Urinary bladder (tissue), 4 donors: ENCODE measurements around the gene CD300H. TPM values are rescaled to one million over a fixed set of nuclear protein-coding genes. Genes with fewer than 3 reads are reported as not detected.

Experiments used
- DNase-seq: peaks from one replicate; pipeline ENCODE4 v3.0.0-alpha.2; 2015; ENCODE audit errors: extremely low spot score
- H3K27ac ChIP-seq: one replicate; pipeline ENCODE4 v1.5.1; 2013; ENCODE audit warnings: low read depth, mild to moderate bottlenecking, moderate library complexity
- H3K36me3 ChIP-seq: one replicate; pipeline ENCODE4 v1.6.1; 2013; ENCODE audit warnings: mild to moderate bottlenecking, moderate library complexity; ENCODE audit not compliant: insufficient read depth
- H3K4me1 ChIP-seq: one replicate; pipeline ENCODE4 v1.6.1; 2013; ENCODE audit warnings: mild to moderate bottlenecking, moderate library complexity; ENCODE audit not compliant: insufficient read depth
- H3K4me3 ChIP-seq: one replicate; pipeline ENCODE4 v1.5.1; 2013; ENCODE audit warnings: low read depth, low read length
- WGBS: extraction: QIAGEN DNeasy Blood & Tissue Kit; methylation state at CpG from one replicate; pipeline ENCODE4 v1.1.7; 2013; 5-methylcytosine and 5-hydroxymethylcytosine counted together
- polyA plus RNA-seq: library from polyadenylated mRNA; stranded (reverse); fragments of 200-250 nt; gene quantifications from one replicate; pipeline ENCODE4 v1.2.3, GENCODE V29; 2013
- total RNA-seq: library from RNA; depleted of rRNA; stranded (reverse); fragments of >200 nt; gene quantifications from one replicate; pipeline ENCODE4 v1.2.3, GENCODE V29; 2014
- donor health status: healthy with polysubstance abuse.
- donor health status: healthy.

The CD300H gene
- total and polyA plus RNA-seq, 2 donors = 0.18 TPM; not detected in 1

- H3K4me1 ChIP-seq = no peaks in the 10 kb centered on the region
- no peak for DNase-seq
- H3K4me3 ChIP-seq = no peak overlapping the region
- 15% methylated on average over 3 of the region's 3 CpGs for WGBS
- no peaks in the 10 kb centered on the region for H3K36me3 ChIP-seq
- H3K27ac ChIP-seq = no peak overlapping the region
These were observed 31.7 kb upstream of the CD300H start for GRCh38 chr17:74599023-74599399.

GRCh38 chr17:74598346-74599022 is 31.2 kb upstream of the CD300H start:
- DNase-seq = no peak
- Histone ChIP-seq H3K4me1 (no peaks in the 10 kb centered on the region), H3K4me3 (no peak overlapping the region), H3K36me3 (no peaks in the 10 kb centered on the region), H3K27ac (no peak overlapping the region)
- WGBS = 75% methylated on average over 4 of the region's 4 CpGs

DNA sequence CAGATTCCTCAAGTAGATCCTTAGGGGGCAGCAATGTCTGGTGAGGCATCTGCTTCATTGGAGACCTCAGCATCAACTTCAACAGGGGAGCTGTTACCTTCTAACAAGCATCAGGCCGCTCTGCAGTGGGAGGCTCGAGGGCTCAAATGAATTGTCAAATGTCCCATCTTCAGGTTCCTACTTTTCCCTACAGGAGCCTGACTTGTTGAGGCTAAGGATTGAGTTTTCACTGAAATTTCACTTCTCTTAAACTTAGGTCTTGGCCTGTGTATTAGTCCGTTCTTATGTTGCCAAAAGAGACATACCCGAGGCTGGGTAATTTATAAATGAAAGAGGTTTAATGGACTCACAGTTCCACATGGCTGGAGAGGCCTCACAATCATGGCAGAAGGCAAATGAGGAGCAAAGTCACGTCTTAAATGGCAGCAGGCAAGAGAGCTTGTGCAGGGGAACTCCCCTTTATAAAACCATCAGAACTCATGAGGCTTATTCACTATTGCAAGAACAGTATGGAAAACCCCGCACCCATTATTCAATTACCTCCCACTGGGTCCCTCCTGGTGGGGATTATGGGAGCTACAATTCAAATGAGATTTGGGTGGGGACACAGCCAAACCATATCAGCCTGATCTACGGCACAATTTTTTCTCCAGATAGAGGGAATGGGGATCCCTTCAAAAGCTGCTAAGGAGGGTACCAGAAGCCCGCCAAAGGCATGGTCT is 29.9 kb upstream of the CD300H start:
- Histone ChIP-seq H3K27ac (no peak overlapping the region), H3K36me3 (no peaks in the 10 kb centered on the region), H3K4me3 (no peak overlapping the region), H3K4me1 (no peaks in the 10 kb centered on the region)
- no peak for DNase-seq
- WGBS = 66% methylated on average over 8 of the region's 8 CpGs

- Histone ChIP-seq H3K4me1 (no peaks in the 10 kb centered on the region), H3K36me3 (no peaks in the 10 kb centered on the region), H3K4me3 (no peak overlapping the region), H3K27ac (no peak overlapping the region)
- no peak for DNase-seq
- WGBS = 65% methylated on average over 6 of the region's 6 CpGs
These were observed 27.9 kb upstream of the CD300H start for GRCh38 chr17:74595037-74595750.

- Histone ChIP-seq H3K4me3 (no peak within 1 kb of the TSS), H3K4me1 (no peaks in the 10 kb centered on the region), H3K36me3 (no peaks in the 10 kb centered on the region), H3K27ac (no peak within 1 kb of the TSS)
- DNase-seq = no peak
- 76% methylated on average over 14 of the region's 14 CpGs for WGBS
These were observed 25.0 kb upstream of the CD300H start, which contains the start of gene CD300LD for GRCh38 chr17:74592087-74592990. Gene CD300LD (minus strand): TSS chr17:74592283. CDS start chr17:74592202, 81 bp downstream.

DNA sequence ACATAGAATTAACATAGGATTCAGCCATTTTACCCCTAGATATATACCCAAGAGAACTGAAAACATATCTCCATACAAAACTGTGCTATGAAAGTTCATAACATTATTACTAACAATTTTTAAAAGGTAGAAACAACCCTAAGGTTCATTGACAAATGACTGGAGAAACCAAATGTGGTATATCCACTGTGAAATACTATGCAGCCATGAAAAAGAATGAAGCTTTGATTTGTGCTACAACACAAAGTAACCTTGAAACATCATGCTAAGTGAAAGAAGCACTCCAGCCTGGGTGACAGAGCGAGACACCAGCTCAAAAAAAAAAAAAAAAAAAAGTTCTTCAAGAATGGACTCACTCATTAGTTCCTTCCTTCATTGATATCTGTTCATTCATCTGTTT is 24.2 kb upstream of the CD300H start:
- WGBS = 69% methylated on average over 1 of the region's 1 CpG

DNA sequence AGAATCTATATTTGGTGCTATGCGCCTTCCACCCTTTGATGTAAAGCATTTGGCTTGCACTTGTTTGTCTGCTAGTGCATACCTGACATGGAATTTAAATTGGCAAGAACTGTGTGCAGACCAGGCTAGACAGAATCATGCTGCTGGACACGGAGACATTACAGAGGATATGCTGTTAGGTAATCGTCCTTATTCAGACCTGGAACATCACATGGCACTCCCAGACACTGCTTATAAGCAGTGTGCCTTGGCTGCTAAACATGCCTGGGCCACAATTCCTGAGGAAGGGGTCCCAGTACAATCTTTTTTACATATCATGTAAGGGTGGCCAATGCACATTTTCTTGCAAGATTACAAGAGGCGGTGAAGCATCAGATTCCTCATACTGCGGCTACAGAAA is 18.4 kb upstream of the CD300H start:
- H3K4me3 ChIP-seq = no peak overlapping the region

More for the DNA sequence above, 24.2 kb upstream of the CD300H start:
- DNase-seq = no peak
- H3K4me1 ChIP-seq = no peaks in the 10 kb centered on the region
- no peaks in the 10 kb centered on the region for H3K36me3 ChIP-seq
- H3K27ac ChIP-seq = no peak overlapping the region
- H3K4me3 ChIP-seq = no peak overlapping the region

DNA sequence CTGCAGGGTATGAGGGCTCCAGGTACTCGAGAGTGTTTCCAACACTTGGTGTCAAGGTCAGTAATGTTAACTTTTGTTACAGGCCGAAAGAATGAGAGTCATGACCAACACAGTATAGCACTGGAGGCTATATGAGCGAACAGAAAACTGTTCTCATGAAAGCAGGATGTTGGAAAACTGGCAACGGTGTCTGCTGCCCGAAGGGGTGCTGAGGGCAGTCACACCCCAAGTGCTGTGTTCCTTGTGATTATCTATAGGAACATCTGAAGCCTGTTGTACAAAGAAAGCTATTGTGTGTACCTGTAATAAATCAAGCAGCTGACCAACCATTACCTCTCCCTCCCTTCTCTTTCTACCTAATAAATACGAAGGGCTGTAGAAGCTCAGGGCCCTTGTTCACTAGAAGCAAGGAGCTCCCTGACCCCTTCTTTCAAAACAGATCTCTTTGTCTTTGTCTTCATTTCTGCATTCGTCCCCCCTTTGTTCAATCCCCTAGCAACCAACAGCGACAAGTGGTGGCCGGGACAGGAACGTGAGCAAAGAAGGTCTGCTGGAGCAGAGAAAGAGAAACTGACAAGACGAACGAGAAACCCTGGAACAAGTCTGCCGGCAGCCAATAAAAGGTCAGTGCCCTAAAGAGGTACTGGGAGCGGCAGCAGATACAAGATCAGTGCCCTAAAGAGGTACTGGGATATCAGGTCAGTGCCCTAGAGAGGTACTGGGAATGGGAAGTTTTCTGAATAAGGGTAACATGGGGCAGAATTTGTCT is 17.2 kb upstream of the CD300H start:
- Histone ChIP-seq H3K36me3 (no peaks in the 10 kb centered on the region), H3K4me1 (no peaks in the 10 kb centered on the region), H3K27ac (no peak overlapping the region), H3K4me3 (no peak overlapping the region)
- 72% methylated on average over 14 of the region's 14 CpGs for WGBS
- DNase-seq = no peak

More for the DNA sequence above, 18.4 kb upstream of the CD300H start:
- DNase-seq = no peak
- Histone ChIP-seq H3K36me3 (no peaks in the 10 kb centered on the region), H3K27ac (no peak overlapping the region), H3K4me1 (no peaks in the 10 kb centered on the region)
- 67% methylated on average over 5 of the region's 5 CpGs for WGBS

DNA sequence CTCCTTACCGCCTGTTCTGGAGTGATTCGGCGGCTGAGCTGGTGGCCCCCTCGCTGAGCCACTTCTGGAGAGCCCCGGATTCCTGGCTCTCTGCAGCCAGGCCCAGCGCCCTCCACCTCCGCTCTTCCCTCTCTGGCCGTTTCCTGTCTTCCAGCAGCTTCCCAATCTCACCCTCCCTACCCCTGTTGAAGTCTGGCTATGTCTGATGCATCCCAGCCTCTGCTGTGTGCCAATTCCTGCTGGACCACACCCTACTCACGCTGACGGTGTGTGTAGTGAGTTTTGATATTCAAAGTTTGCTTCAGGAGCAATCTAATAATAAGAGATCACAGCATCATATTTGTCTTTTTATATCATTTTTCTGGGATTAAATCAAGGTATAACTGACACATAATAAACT is 15.3 kb upstream of the CD300H start:
- Histone ChIP-seq H3K27ac (no peak overlapping the region), H3K4me3 (no peak overlapping the region), H3K4me1 (no peaks in the 10 kb centered on the region), H3K36me3 (no peaks in the 10 kb centered on the region)
- 69% methylated on average over 10 of the region's 10 CpGs for WGBS
- no peak for DNase-seq

DNA sequence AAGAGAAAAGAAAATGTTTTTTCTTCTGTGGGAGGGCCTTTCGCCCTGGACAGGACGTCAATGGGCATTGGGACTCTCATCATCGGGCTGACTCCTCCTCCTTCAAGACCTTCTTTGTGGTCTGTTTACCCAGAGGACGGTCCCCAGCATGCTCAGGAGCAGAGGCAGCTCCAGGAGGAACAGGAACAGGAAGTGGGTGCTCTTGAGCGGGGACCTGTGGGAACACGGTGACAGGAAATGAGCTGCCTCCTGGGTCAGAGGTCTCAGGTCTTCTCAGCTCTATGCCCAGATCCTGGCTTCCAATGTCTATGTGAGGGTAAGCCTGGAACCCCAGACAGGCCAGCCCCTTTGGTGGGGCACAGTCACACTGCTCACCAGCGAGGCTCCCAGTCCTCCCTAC is 12.6 kb upstream of the CD300H start:
- H3K36me3 ChIP-seq = no peaks in the 10 kb centered on the region
- WGBS = 65% methylated on average over 7 of the region's 7 CpGs
- no peak for DNase-seq
- no peak overlapping the region for H3K27ac ChIP-seq
- H3K4me3 ChIP-seq = no peak overlapping the region
- no peaks in the 10 kb centered on the region for H3K4me1 ChIP-seq

DNA sequence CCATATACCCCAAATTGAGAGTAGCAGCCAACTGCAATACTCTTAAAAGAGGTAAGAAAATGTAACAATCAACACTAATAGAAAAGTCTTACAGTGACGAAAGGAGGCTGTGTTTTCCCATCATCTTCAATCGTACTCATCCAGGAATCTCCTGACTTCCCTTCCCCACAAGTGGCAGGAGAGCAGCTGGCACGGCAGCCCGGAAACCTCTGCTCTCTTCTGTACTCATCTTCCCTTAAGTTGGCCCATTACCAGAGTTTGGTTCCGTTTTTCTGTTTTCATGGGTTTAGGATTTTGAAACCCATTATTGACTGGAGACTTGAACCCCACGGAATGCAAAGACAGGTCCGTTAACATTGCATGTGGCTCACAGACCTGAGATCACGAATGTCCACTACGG is 11.7 kb upstream of the CD300H start:
- H3K36me3 ChIP-seq = no peaks in the 10 kb centered on the region
- H3K4me1 ChIP-seq = no peaks in the 10 kb centered on the region
- DNase-seq = no peak
- 78% methylated on average over 9 of the region's 9 CpGs for WGBS
- H3K27ac ChIP-seq = no peak overlapping the region
- no peak overlapping the region for H3K4me3 ChIP-seq

GRCh38 chr17:74574489-74575142 is 7.3 kb upstream of the CD300H start:
- no peak for DNase-seq
- WGBS = 51% methylated on average over 5 of the region's 5 CpGs
- no peak overlapping the region for H3K27ac ChIP-seq
- H3K4me3 ChIP-seq = no peak overlapping the region
- no peaks in the 10 kb centered on the region for H3K36me3 ChIP-seq
- no peaks in the 10 kb centered on the region for H3K4me1 ChIP-seq
